CMK (cell line): ENCODE results near the gene WAC.
"Not testable (repeated sequence)": the region's sequence is repeated elsewhere in the genome, so short reads cannot be mapped to it uniquely, and the experiment has no call there.

Source experiments
- DNase-seq: peaks from one replicate; pipeline ENCODE4 v3.0.0-alpha.2; 2010; ENCODE audit warnings: low read depth

Gene WAC

DNA sequence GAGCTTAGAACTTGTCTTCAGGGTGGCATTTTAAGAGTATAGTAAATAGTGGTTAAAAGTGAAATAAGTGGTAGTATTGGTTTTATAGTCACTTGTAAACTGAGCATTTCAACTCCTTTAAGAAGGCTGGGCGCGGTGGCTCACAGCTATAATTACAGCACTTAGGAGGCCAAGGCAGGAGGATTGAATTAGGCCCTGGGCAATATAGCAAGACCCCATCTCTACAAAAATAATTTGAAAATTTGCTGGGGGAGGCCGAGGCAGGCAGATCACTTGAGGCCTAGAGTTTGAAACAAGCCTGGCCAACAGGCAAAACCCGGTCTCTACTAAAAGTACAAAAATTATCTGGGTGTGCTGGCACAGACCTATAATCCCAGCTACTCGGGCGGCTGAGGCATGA is 80.0 kb downstream of the WAC start:
- no peak for DNase-seq

DNA sequence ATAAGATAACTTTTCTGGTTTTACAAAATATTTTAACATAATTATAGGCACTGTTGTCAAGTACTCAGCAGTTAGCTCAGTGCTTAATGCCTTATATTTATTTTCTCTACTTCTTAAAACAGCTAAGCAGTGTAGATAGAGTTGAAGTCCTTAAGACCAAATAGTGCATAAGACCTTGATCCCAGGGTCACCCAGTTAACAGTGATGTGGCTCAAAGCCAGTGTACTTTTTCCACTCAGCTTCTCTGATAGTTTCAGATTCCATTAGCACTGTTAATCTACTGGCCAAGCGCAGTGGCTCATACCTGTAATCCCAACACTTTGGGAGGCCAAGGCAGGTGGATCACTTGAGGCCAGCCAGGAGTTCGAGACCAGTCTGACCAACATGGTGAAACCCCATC is 83.6 kb downstream of the WAC start:
- no peak for DNase-seq

DNA sequence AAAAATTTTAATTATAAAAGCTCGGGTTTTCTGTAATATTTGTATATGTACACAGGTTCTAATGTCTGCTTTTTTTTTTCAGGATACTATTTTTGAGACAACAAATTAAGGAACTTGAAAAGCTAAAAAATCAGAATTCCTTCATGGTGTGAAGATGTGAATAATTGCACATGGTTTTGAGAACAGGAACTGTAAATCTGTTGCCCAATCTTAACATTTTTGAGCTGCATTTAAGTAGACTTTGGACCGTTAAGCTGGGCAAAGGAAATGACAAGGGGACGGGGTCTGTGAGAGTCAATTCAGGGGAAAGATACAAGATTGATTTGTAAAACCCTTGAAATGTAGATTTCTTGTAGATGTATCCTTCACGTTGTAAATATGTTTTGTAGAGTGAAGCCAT is 86.5 kb downstream of the WAC start:
- no peak for DNase-seq

DNA sequence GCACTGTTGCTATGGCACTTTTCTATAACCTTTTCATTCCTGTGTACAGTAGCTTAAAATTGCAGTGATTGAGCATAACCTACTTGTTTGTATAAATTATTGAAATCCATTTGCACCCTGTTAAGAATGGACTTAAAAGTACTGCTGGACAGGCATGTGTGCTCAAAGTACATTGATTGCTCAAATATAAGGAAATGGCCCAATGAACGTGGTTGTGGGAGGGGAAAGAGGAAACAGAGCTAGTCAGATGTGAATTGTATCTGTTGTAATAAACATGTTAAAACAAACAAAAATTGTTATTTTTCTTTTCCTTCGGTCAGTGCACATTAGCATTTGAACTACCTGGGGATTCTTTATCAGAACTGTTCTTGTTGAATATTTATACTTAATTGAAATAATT is 87.3 kb downstream of the WAC start:
- DNase-seq, result no peak

DNA sequence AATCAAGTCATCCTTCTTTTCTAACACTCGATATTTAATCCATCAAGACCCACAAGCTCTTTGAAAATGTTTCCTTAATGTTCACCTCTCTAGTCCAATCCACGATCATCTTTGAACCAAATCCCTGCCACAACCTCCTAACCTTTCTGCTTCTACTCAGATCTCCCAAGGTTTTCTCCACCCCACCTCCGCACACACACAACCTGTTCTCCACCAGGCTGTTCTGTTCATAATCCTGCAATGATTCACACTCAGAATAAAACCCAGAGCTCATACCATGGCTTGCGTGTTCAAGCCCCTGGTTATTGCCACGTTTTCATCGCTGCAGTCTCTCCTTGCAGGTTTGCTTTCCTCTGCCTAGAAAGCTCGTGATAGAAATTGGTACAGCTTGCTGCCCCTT is 90.6 kb downstream of the WAC start:
- DNase-seq, result no peak

DNA sequence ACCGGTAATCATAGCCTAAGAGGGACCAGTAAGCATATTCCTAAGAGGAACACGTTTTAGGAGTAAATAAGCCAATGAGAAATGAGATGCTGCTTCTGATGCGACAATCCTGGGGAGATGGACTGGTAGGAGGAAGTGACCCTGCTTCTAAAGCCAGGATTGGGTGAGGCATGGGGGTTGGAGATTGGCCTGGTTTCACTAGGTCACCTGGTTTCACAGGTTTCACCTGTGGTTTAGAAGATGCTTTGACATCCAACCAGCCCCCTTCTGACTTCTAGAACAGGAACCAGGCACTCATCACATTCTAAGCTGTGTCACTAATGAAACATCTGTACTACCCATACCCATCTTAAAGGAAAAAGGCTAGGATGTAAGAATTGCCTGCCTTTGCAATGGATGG is 91.4 kb downstream of the WAC start:
- DNase-seq, result no peak

DNA sequence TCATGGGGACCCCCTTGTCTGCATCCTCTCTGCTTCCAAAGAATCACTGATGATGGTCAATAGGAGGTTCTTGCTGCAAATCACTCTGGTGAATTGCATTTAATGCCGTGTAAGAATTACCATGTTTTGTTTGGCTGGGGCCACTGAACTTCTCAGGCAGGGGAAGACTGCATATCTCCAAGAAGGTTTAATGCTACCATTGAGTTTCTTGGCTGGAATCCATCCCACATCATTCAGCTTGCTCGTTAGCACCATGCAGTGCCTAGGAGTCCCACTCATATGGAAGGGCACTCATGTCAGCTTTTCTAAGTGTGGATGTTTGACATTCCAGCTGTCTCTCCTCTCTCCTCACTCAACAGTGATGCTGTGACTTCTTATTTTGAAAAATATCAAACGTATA is 94.2 kb downstream of the WAC start:
- no peak for DNase-seq

DNA sequence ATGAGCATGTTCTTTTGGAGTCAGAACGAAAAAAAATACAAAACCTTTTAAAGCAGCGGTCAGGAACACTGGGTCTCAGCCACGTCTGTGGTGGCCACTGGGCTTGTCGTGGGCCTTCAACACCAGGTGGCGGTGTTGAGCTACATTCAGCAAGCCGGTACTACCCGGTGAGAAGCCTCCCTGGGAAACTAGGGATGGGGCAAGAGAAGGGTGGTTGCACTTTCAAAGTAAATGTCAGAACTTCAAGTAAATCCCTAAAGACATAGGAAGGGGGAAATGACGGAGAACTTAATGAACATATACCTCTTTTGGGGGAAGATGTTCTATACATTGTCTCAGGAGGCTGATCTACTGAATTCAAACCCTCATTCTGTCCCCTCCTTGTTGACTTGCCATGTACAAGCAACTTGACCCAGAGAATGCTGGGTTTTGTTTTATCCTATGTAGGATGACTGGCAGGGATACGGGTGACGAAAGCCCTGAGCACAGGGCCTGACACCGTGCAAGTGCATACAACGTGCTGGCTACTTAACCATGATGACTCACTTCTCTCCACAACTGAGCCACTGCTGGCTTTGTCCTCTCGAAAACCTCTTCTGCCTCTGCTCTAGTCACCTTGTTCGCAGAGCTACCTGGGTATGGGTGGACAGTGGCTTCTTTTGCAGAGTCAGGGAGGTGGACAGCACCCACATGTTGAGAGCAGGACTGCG is 95.4 kb downstream of the WAC start:
- DNase-seq, result peak; percentile 44

DNA sequence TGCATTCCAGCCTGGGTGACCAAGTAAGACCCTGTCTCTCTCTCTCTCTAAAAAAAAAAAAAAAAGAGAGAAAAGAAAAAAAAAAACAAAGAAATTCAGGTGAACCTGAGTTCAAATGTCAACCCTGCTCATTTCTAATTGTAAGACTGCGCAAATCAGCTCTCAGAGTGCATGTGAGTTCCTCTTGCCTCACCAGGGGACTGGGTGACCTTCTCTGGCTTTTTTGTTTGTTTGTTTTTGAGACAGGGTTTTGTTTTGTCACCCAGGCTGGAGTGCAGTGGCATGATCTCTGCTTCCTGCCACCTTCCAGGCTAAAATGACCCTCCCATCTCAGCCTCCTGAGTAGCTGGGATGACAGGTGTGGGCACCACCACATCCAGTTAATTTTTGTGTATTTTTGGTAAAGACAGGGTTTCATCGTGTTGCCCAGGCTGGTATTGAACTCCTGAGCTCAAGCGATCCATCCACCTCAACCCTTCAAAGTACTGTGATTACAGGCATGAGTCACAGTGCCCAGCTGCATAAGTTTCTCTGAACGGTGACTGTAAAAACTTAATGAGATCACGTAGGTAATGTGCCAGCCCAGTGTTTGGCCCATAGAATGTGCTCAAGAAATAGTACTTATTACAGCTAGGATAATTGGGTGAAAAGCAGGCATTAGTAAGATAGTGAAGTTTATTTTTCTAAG is 99.1 kb downstream of the WAC start:
- DNase-seq, result no peak

DNA sequence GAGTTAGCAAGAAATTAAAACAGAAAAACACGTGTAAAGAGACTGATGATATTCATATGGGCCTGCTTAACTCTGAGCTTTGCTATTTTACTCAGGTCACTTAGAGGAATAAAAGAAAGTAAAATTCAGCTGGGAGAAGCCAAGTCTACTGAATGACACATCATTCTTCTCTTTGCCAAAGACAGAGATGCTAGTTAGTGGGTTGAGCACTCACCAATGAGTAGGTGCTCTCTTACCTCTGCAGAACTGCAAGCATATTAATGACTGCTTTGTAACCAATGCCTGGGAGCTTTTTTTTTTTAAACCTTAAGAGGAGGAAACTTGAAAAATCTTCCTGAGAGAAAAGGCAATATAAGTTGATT is 99.6 kb downstream of the WAC start:
- DNase-seq, result no peak

DNA sequence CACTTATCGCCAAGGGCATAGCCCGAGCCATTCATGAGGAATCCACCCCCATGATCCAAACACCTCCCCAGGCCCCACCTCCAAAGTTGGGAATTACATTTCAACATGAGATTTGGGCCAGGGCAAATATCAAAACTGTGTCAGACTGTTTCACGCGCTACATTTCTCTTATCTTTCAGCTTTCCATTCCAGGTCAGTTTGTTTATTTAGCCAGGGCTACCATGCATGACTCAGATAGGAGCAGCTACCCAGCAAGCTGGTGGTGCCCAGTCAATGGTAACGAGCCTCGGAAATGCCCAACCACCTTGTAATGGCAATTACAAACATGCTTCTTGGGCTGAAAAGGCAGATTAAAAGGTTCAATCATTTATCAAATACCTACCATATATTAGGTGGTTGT is 100.8 kb downstream of the WAC start:
- no peak for DNase-seq

DNA sequence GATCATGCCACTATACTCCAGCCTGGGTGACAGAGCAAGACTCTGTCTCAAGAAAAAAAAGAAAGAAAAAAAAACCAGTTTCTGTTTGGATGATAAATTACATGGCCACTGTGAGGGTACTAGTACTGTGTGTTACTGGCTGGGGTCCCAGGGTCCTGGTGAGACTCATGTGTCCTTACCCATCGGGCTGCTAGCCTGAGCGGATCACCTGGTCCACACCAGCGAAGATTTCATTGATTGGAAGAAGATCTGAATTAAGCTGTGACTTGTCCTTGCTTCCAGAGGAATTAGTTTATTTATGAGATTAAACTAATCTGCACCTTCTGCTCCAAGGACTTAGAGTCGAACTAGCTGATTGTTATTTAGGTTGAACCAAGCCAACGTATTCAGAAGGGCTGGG is 104.4 kb downstream of the WAC start:
- DNase-seq, result no peak

DNA sequence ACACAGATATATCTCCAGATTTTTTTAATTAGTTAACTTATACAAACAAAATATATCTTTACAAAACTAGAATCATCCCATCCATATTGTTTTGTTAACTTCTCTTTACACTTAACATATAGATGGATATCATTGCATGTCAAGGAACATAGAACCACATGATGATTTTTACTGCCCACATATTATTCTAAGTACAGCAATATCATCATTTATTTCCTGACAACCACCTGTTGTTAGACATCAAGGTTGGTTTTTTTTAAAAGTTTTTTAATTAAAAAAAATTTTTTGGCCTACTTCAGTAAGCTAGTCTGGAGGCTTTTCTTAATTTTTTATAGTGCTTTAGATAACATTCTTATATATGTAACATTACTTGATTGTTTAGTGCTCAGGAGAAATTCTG is 105.5 kb downstream of the WAC start:
- no peak for DNase-seq

DNA sequence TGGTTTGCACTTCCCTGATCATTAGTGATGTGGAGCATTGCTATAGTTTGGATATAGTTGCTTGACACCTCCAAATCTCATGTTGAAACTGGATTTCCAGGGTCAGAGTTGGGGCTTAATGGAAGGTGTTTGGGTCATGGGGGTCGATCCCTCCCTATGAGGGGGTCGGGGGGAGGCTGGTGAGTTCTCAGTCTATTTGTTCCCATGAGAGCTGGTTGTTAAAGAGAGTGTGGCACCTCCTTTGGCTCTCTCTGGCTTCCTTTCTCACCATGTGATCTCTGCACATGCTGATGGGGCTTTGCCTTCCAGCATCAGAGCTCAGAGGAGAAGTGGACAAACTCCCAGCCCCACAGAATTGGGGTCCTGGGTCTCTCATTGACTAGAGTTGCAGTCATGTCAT is 107.6 kb downstream of the WAC start:
- DNase-seq, result no peak

DNA sequence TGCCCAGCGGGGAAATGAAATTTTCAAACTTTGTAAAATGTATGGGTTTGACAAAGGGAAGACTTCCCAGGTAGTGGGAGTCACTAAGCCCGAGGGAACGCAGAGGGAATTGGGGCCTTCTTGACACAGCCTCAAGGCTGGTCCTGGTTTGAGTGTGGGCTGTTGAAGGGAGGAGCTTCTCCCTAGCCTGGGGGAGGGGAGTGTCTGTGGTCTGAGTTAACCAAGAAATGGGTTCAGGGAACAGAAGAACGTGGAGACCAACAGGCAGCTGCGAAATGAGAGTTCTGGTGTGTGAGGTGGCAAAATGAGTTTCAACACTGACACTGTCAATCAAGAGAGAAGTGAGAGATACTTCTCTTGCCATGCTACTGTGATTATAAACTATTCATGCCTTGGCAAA is 111.7 kb downstream of the WAC start:
- DNase-seq, result no peak

DNA sequence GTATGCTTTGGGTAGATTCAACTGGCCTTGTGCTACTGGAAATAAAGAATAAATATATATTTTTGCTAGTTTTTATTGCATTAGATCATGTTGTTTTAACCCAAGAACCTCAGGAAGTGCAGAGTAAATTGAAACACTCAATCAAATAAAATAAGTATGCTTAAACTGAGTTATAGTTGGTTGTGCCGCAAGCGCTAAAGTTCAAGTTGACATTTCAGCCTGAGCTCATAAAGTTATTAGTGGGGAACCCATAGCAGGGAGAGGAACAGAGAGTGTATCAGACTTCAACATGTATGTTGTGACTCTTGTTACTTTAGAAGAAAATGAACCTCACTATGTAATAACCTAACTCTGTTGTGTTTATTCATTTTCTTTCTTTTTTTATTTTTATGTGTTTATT is 119.2 kb downstream of the WAC start:
- DNase-seq, result no peak

DNA sequence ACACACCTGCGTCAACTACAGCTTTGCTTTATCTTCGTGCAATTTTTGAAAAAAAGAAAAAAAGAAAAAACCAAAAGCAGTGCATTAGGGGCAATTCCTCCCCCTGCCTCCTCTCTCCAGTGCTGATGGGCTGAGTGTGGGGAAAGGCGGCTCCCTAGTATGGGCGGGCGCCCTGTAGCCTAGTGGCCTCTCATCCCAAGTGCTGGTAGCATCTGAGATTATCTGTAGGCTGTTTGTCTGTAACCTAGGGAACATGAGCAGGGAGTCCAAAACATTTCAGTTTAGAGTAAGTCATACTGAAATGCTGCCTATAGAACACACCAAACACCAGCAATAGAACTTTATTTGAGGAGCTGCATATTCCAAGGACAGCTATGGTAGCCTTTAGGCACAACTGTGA is 119.8 kb downstream of the WAC start:
- no peak for DNase-seq

DNA sequence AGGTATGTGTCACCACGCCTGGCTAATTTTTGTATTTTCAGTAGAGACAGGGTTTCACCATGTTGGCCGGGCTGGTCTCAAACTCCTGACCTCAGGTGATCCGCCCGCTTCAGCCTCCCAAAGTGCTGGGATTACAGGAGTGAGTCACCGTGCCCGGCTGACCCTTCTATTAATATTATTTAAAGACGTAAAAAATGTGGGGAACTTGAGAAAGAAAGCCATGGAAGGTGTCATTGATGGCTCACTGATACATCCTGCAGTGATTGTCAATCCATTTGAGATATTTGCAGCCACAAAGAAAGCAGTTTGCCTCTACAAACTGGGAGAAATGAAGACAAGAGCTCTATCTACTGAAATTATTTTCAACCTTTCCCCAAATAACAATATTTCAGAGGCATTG is 125.9 kb downstream of the WAC start:
- not testable (repeated sequence) for DNase-seq

DNA sequence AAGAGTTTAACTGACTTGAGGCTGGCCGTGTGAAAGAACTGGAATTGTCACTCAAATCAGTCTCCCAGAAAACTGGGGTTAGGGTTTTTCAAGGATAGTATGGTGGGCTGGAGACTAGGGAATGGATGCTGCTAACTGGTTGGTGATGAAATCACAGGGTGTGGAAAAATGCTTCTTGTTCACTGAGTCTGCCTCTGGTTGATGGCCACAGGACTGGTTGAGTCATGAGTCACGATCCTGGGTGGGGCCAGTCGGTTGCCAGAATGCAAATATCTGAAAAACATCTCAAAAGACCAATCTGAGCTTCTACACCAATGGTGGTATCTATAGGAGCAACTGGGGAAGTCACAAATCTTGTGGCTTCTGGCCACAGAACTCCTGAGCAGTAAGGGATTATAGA is 128.1 kb downstream of the WAC start:
- no peak for DNase-seq

DNA sequence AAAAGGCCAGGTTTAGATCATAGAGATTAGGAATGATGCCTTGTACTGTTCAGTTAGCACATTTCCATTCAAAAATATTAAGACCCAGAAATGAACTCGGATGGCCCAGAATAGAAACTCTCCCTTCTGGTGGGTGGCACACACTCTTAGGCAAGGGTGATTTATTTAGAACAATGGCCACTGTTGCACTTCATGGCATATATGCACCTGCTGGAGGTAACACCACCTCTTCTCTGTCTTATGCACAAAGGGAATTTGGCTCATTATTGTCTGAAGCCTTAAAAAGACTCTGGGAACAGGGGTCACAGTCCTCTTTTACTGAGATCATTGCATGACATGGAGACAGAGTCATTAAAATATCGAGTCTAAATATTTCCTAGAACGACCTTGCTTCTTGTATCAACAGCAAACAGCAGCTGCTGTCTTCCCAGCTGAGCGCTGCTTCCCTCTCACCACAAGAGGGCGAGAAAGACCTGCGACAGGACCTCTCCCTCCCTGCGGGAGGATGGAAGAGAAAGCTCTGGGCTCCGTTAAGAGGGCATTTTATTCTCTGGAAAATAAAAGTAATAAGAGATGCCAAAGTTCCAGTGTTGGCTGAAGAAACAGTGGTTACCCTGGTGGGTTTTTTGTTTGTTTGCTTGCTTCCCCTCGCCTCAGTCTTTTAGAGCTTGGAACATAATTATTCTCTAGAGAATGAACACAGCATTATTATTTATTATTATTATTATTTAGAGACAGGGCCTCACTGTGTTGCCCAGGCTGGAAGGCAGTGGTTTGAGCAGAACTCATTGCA is 130.9 kb downstream of the WAC start:
- DNase-seq, result no peak

DNA sequence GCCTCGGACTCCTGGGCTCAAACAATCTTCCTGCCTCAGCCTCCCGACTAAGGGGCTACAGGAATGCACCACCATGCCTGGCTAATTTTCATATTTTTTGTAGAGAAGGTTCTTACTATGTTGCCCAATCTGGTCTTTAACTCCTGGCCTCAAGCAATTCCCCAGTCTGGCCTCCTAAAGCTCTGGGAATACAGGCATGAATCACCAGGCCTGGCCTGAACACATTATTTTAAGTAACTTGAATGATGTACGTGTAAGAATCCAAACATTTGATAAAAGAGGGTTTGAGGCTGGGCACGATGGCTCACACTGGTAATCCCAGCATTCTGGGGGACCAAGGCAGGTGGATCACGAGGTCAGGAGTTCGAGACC is 131.4 kb downstream of the WAC start:
- no peak for DNase-seq

DNA sequence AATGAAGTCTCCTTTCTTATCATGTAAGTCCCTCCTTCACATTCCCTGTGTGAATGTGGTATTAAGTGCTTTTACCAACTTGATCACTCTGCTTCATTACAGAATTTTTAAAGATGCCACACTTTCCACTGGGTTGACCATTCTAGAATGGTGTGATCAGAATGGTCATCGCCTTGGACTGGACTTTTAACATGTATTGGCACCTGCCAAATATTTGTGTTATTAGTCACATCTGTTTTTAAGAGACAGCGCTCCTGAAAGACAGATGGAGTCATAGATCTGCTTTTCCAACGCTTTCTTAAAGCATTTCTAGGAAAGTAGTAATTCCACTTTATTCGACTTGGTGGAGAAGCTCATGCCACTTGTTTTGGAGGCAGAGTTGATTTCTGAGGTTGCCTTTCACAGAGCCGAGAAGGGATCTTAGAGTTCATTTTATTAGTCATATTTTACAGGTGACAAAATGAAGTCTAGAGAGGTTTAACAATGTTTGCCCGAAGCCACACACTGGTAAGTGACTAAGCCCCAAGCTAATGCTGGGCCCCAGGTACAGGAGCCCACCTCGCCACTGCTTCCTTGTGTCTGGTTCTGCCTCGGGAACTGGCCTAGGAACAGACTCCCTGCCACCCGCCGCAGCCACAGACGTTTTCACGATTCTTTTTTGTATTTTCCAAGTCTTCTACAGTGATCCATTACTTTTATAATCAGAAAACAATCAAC is 134.0 kb downstream of the WAC start:
- DNase-seq, result no peak
